ENCODE data around the gene KLHL40. TPM values are rescaled to one million over a fixed set of nuclear protein-coding genes. Genes with fewer than 3 reads are reported as not detected.

KLHL40 gene
- polyA plus RNA-seq, 1 donor (not counting 4 experiments of a cell fraction or from before 2014, with no cell fraction given), result not detected

DNA sequence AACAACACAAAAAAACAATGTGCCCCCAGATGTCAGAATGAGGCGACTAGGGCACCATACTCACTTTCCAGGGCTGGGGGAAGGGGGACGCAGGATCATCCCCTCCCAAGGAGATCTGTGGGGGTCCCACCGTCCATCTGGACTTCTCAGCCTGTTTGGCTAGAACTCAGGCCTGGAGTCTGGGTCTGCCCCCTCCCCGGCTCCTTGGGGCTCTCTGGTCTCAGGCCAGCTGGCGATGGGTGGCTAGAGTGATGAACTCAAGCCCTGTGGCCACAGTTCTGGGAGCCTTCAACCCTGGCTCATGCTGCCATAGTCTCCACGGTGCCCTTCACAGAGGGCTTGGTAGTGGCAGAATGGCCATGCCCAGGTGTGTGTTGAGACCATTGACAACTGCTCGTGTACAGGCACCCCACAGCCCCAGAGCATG, 18.2 kb upstream of the KLHL40 start:
- Histone ChIP-seq H3K27ac (ENCODE audit: control insufficient read depth, insufficient read depth, low read length) (no peak overlapping the region), H3K4me2 (ENCODE audit: control insufficient read depth, extremely low read depth, insufficient read depth, low read depth, low read length) (no peak overlapping the region), H3K9me1 (ENCODE audit: control insufficient read depth, extremely low read depth, insufficient read depth, low read length) (no peaks in the 10 kb centered on the region), H3K36me3 (ENCODE audit: control insufficient read depth in 2 of 2, extremely low read depth in 1 of 2, insufficient read depth in 2 of 2, low read length in 2 of 2) (peaks cover 0 to 3% of the 10 kb centered on the region in 2 experiments), H3K4me3 (ENCODE audit: control insufficient read depth in 2 of 3, extremely low read depth in 1 of 3, insufficient read depth in 2 of 3, low read depth in 1 of 3, low read length in 3 of 3) (no peak overlapping the region), H3K4me1 (ENCODE audit: control insufficient read depth, extremely low read depth, insufficient read depth, low read length) (peaks cover 4% of the 10 kb centered on the region), H3K9ac (ENCODE audit: control insufficient read depth, extremely low read depth, insufficient read depth, low read length) (no peak overlapping the region), H4K20me1 (ENCODE audit: control insufficient read depth, extremely low read depth, insufficient read depth, low read length) (no peaks in the 10 kb centered on the region), H3K27me3 (ENCODE audit: control insufficient read depth, extremely low read depth, insufficient read depth, low read length) (no peaks in the 10 kb centered on the region), H3K9me3 (ENCODE audit: control insufficient read depth, low read depth, low read length) (no peaks in the 10 kb centered on the region), H3K79me2 (ENCODE audit: control insufficient read depth, insufficient read depth, low read length) (no peaks in the 10 kb centered on the region), H2AFZ (ENCODE audit: control insufficient read depth, low read length) (no peak overlapping the region)
- dilution Hi-C loops (cut with MboI; ENCODE audit: extremely low pct_ligation_motif_present, low sequenced_read_pairs), result no loop called here
- no peak for DNase-seq (ENCODE audit: low read depth, low spot score)
- TF ChIP-seq CTCF (optimal IDR thresholded peaks at IDR 0.05 in 1 of 3, IDR thresholded peaks at IDR 0.05 in 1 of 3, conservative IDR thresholded peaks at IDR 0.05 in 1 of 3; ENCODE audit: extremely low read depth in 1 of 3, insufficient read depth in 2 of 3, low read length in 3 of 3) (no peak), EZH2 (IDR thresholded peaks at IDR 0.05; ENCODE audit: low read length) (no peak)
- FAIRE-seq, result no peak

DNA sequence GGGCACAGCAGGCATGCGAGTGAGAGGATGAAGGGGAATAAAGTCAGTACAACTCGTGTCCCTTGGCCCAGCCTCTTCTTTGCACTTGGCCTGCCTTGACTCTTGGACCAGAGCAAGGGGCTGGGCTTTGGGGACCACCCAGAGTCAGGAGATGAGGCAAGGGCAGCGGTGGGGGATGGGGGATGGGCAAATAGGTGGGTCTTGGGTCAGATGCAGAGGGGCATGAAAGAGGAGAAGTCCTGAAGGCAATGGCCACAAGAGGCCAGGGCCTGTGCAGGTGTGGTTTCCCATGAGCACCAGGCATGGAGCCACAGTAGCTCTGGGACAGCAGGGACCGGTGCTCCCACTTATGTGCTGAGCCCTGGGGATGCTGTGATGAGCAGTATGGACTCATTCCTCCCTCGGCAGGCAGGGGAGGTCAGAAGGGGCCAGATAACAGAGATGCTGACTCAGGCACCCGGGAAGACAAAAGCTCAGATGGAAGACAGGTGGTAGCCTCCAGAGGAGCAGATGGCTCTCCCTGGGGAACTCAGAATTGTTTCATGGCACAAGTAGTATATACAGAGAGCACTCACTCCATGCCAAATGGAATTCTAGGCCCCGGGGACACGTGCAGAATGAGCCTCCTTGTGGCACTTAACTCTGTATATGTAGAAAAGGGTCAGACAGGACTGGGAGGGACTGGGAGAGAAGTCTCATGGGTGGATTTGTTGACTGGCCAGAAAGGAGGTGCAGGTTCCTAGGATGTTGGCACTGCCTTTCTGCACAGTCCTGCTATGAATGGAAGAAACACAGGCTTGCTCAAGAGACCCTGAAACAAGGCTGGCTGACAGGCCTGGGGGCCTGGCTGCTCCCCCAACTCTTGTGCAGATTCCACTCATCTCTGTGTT, 17.6 kb upstream of the KLHL40 start:
- H3K9me3 ChIP-seq (ENCODE audit: control insufficient read depth, low read depth, low read length), result no peaks in the 10 kb centered on the region
- peaks cover 4% of the 10 kb centered on the region for H3K4me1 ChIP-seq (ENCODE audit: control insufficient read depth, extremely low read depth, insufficient read depth, low read length)
- H3K9ac ChIP-seq (ENCODE audit: control insufficient read depth, extremely low read depth, insufficient read depth, low read length), result no peak overlapping the region
- no peak for FAIRE-seq
- DNase-seq (ENCODE audit: low read depth, low spot score), result no peak
- no peaks in the 10 kb centered on the region for H3K9me1 ChIP-seq (ENCODE audit: control insufficient read depth, extremely low read depth, insufficient read depth, low read length)
- TF ChIP-seq CTCF (optimal IDR thresholded peaks at IDR 0.05 in 1 of 3, IDR thresholded peaks at IDR 0.05 in 1 of 3, conservative IDR thresholded peaks at IDR 0.05 in 1 of 3; ENCODE audit: extremely low read depth in 1 of 3, insufficient read depth in 2 of 3, low read length in 3 of 3) (no peak), EZH2 (IDR thresholded peaks at IDR 0.05; ENCODE audit: low read length) (no peak)
- no peaks in the 10 kb centered on the region for H3K79me2 ChIP-seq (ENCODE audit: control insufficient read depth, insufficient read depth, low read length)
- dilution Hi-C loops (cut with MboI; ENCODE audit: extremely low pct_ligation_motif_present, low sequenced_read_pairs), result no loop called here
- no peak overlapping the region for H3K4me2 ChIP-seq (ENCODE audit: control insufficient read depth, extremely low read depth, insufficient read depth, low read depth, low read length)
- H3K27me3 ChIP-seq (ENCODE audit: control insufficient read depth, extremely low read depth, insufficient read depth, low read length), result no peaks in the 10 kb centered on the region
- H2AFZ ChIP-seq (ENCODE audit: control insufficient read depth, low read length), result no peak overlapping the region
- peaks cover 0 to 2% of the 10 kb centered on the region in 2 experiments for H3K36me3 ChIP-seq (ENCODE audit: control insufficient read depth in 2 of 2, extremely low read depth in 1 of 2, insufficient read depth in 2 of 2, low read length in 2 of 2)
- H3K4me3 ChIP-seq (ENCODE audit: control insufficient read depth in 2 of 3, extremely low read depth in 1 of 3, insufficient read depth in 2 of 3, low read depth in 1 of 3, low read length in 3 of 3), result no peak overlapping the region
- H3K27ac ChIP-seq (ENCODE audit: control insufficient read depth, insufficient read depth, low read length), result no peak overlapping the region
- no peaks in the 10 kb centered on the region for H4K20me1 ChIP-seq (ENCODE audit: control insufficient read depth, extremely low read depth, insufficient read depth, low read length)
